SU-DHL-6 (cell line): Measurements from ENCODE around the gene ITIH4.

Experiments
- EZH2phosphoT487 ChIP-seq: fragments of 200-600 bp; sonication (generic), shearing (Covaris generic); conservative IDR thresholded peaks from 2 replicates; pipeline ENCODE4 v1.6.1; 2018; ENCODE audit warnings: mild to moderate bottlenecking, antibody characterized with exemption, low read length, moderate library complexity, mixed read lengths
- TF ChIP-seq, protein P1 (sequence below): fragments of 200-600 bp; sonication (generic); IDR thresholded peaks from one replicate; pipeline ENCODE4 v1.5.1; 2017; ENCODE audit warnings: antibody characterized with exemption, mild to moderate bottlenecking, low read length, moderate library complexity; ENCODE audit not compliant: insufficient read depth, poor library complexity, severe bottlenecking

DNA sequence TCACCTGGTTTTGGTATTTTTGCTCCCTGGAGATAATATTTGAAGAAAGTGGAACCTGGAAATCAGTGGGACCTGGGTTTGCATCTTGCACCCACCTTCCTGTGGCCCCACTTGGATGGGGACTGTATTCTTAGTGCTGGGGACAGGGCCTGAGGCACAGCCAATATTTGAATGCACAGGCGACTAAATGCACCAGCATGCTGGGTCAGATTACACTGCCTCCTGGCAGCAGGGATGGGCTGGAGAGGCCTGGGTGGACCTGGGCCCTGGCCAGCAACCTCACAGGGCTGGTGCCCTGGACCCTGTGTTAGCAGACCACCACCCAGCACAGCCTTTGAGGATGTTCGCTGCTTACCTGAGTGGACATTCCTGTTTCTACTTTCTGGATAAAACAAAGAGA, 10.5 kb downstream of the ITIH4 start:
- TF ChIP-seq, protein P1, sequence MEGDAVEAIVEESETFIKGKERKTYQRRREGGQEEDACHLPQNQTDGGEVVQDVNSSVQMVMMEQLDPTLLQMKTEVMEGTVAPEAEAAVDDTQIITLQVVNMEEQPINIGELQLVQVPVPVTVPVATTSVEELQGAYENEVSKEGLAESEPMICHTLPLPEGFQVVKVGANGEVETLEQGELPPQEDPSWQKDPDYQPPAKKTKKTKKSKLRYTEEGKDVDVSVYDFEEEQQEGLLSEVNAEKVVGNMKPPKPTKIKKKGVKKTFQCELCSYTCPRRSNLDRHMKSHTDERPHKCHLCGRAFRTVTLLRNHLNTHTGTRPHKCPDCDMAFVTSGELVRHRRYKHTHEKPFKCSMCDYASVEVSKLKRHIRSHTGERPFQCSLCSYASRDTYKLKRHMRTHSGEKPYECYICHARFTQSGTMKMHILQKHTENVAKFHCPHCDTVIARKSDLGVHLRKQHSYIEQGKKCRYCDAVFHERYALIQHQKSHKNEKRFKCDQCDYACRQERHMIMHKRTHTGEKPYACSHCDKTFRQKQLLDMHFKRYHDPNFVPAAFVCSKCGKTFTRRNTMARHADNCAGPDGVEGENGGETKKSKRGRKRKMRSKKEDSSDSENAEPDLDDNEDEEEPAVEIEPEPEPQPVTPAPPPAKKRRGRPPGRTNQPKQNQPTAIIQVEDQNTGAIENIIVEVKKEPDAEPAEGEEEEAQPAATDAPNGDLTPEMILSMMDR: no peak
- TF ChIP-seq EZH2phosphoT487: no peak
